WTC11 (cell line): ENCODE measurements around the gene KCNIP4. TPM values are rescaled to one million over a fixed set of nuclear protein-coding genes. Genes with fewer than 3 reads are reported as not detected.

ENCODE experiments used
- ATAC-seq: fragments of 200-7000 bp; cut with Tn5 transposase; 2 replicates; pipeline ENCODE4 v1.10.0; 2021; ENCODE audit warnings: mild to moderate bottlenecking, moderate library complexity
- CTCF ChIA-PET: fragments of 300-600 bp; sonication (Branson Sonifier 250); formaldehyde crosslinking; loops from one replicate; lab custom pipeline; 2021; ENCODE audit warnings: antibody characterized with exemption; lab: Charles Lee
- POLR2A ChIA-PET: fragments of 350-600 bp; sonication (Branson Sonifier 250); formaldehyde crosslinking; loops from one replicate; lab custom pipeline; 2021; ENCODE audit warnings: antibody characterized with exemption; lab: Charles Lee
- DNase-seq: peaks from one replicate; pipeline ENCODE4 v3.0.0; 2021; ENCODE audit warnings: low spot score
- H3K27ac Mint-ChIP-seq: 2 replicates; pipeline ENCODE4 v1.8.0; 2021; ENCODE audit warnings: mixed read lengths
- H3K27me3 Mint-ChIP-seq: 2 replicates; pipeline ENCODE4 v1.8.0; 2021; ENCODE audit warnings: low read depth, mild to moderate bottlenecking, moderate library complexity, mixed read lengths
- H3K36me3 Mint-ChIP-seq: 2 replicates; pipeline ENCODE4 v1.8.0; 2021; ENCODE audit warnings: mixed read lengths
- H3K4me1 Mint-ChIP-seq: 2 replicates; pipeline ENCODE4 v1.8.0; 2022; ENCODE audit warnings: mixed read lengths
- H3K4me3 Mint-ChIP-seq: 2 replicates; pipeline ENCODE4 v1.8.0; 2021; ENCODE audit warnings: mild to moderate bottlenecking, moderate library complexity, mixed read lengths
- H3K9me3 Mint-ChIP-seq: 2 replicates; pipeline ENCODE4 v1.8.0; 2021; ENCODE audit warnings: mixed read lengths
- CREB1 ChIP-seq: sonication (generic); formaldehyde crosslinking; IDR thresholded peaks from 2 replicates; pipeline ENCODE4 v1.8.0; 2023; ENCODE audit warnings: mild to moderate bottlenecking, missing genetic modification reagents
- E2F5 ChIP-seq: sonication (generic); formaldehyde crosslinking; IDR thresholded peaks from 2 replicates; pipeline ENCODE4 v1.8.1; 2022; ENCODE audit warnings: mild to moderate bottlenecking, moderate library complexity, missing genetic modification reagents
- FOXP4 ChIP-seq: sonication (generic); formaldehyde crosslinking; IDR thresholded peaks from 2 replicates; pipeline ENCODE4 v1.8.0; 2022; ENCODE audit warnings: mild to moderate bottlenecking, missing genetic modification reagents
- GTF2I ChIP-seq: fragments of 250-450 bp; sonication (Bioruptor Pico); conservative IDR thresholded peaks from 2 replicates; pipeline ENCODE4 v1.4.0; 2021; ENCODE audit warnings: mild to moderate bottlenecking
- IRF1 ChIP-seq: sonication (generic); formaldehyde crosslinking; IDR thresholded peaks from 2 replicates; pipeline ENCODE4 v1.8.0; 2023; ENCODE audit warnings: missing genetic modification reagents
- JAZF1 ChIP-seq: fragments of 250-450 bp; sonication (Bioruptor Pico); IDR thresholded peaks from 2 replicates; pipeline ENCODE4 v1.9.0; 2021; ENCODE audit warnings: moderate library complexity, mild to moderate bottlenecking, inconsistent platforms
- MXD4 ChIP-seq: fragments of 250-450 bp; sonication (Bioruptor Pico); IDR thresholded peaks from 2 replicates; pipeline ENCODE4 v1.8.0; 2021; ENCODE audit warnings: mild to moderate bottlenecking, moderate library complexity, borderline replicate concordance
- MYBL2 ChIP-seq: sonication (generic); formaldehyde crosslinking; IDR thresholded peaks from 2 replicates; pipeline ENCODE4 v1.8.1; 2023; ENCODE audit warnings: mild to moderate bottlenecking, moderate library complexity, missing genetic modification reagents
- SOX15 ChIP-seq: fragments of 250-450 bp; sonication (Bioruptor Pico); IDR thresholded peaks from 2 replicates; pipeline ENCODE4 v1.9.0; 2021; ENCODE audit warnings: mild to moderate bottlenecking
- SP1 ChIP-seq: sonication (generic); formaldehyde crosslinking; conservative IDR thresholded peaks from 2 replicates; pipeline ENCODE4 v1.8.1; 2022; ENCODE audit warnings: missing genetic modification reagents
- STAT6 ChIP-seq: sonication (generic); formaldehyde crosslinking; conservative IDR thresholded peaks from 2 replicates; pipeline ENCODE4 v1.8.1; 2023; ENCODE audit warnings: mild to moderate bottlenecking, low read depth, missing genetic modification reagents, moderate library complexity
- TCF7 ChIP-seq: sonication (generic); formaldehyde crosslinking; IDR thresholded peaks from 2 replicates; pipeline ENCODE4 v1.8.0; 2022; ENCODE audit warnings: mild to moderate bottlenecking, low read depth, missing genetic modification reagents, moderate library complexity
- TP53 ChIP-seq: sonication (generic); formaldehyde crosslinking; IDR thresholded peaks from 2 replicates; pipeline ENCODE4 v1.8.1; 2023; ENCODE audit warnings: mild to moderate bottlenecking, missing genetic modification reagents
- ZNF219 ChIP-seq: sonication (generic); formaldehyde crosslinking; IDR thresholded peaks from 2 replicates; pipeline ENCODE4 v1.8.0; 2023; ENCODE audit warnings: missing genetic modification reagents, mild to moderate bottlenecking, borderline replicate concordance
- ZNF416 ChIP-seq: fragments of 250-450 bp; sonication (Bioruptor Pico); IDR thresholded peaks from 2 replicates; pipeline ENCODE4 v1.9.0; 2021; ENCODE audit warnings: mild to moderate bottlenecking, inconsistent platforms
- ZNF423 ChIP-seq: fragments of 250-450 bp; sonication (Bioruptor Pico); IDR thresholded peaks from 2 replicates; pipeline ENCODE4 v2.1.2; 2022; ENCODE audit warnings: mild to moderate bottlenecking, moderate library complexity
- total RNA-seq: library from RNA; stranded (reverse); gene quantifications from 3 replicates; pipeline ENCODE4 v1.2.3, GENCODE V29; 2021
- TF ChIP-seq, protein P1 (sequence below): fragments of 250-450 bp; sonication (Bioruptor Pico); IDR thresholded peaks from 2 replicates; pipeline ENCODE4 v1.9.0; 2021; ENCODE audit warnings: moderate library complexity, mild to moderate bottlenecking, inconsistent platforms, borderline replicate concordance
- TF ChIP-seq, protein P2 (sequence below): sonication (generic); formaldehyde crosslinking; IDR thresholded peaks from 2 replicates; pipeline ENCODE4 v1.8.1; 2022; ENCODE audit warnings: mild to moderate bottlenecking, missing genetic modification reagents, moderate library complexity, borderline replicate concordance
- TF ChIP-seq, protein P3 (sequence below): sonication (generic); formaldehyde crosslinking; IDR thresholded peaks from 2 replicates; pipeline ENCODE4 v1.8.1; 2023; ENCODE audit warnings: mild to moderate bottlenecking, missing genetic modification reagents, moderate library complexity

The KCNIP4 gene
- total RNA-seq, 1 experiment from 2014 or later, result not detected

- TF ChIP-seq FOXP4 (CRISPR knock-in tag), result no peak
Measured at GRCh38 chr4:21454831-21455230, 493.7 kb downstream of the KCNIP4 start (continued).

DNA sequence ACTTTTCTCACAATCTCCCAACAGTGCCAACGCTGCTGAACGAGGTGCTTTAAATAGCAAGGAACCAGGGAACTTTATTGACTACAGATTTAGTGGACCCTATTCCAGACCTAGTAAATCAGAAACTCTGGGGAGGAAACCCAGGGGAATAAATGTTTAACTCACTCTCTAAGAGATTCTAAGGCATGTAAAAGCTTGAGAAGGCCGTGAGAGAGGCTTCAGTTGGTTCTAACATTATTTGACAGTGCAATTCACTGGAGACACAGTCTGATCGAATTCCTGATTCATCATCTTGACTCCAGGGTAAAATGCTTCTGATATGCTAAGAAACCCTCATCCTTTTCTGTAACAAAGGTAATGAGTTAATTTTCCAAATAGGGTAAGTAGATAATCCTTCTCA, 494.4 kb downstream of the KCNIP4 start:
- TF ChIP-seq ZNF423, result no peak
- TF ChIP-seq E2F5 (CRISPR knock-in tag), result no peak
- TF ChIP-seq SOX15, result no peak
- TF ChIP-seq SP1 (CRISPR knock-in tag), result no peak
- TF ChIP-seq, protein P1, sequence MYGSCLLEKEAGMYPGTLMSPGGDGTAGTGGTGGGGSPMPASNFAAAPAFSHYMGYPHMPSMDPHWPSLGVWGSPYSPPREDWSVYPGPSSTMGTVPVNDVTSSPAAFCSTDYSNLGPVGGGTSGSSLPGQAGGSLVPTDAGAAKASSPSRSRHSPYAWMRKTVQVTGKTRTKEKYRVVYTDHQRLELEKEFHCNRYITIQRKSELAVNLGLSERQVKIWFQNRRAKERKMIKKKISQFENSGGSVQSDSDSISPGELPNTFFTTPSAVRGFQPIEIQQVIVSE (CRISPR knock-in tag), result no peak
- no peak for TF ChIP-seq MXD4
- no peak for TF ChIP-seq TP53 (CRISPR knock-in tag)
- TF ChIP-seq MYBL2 (CRISPR knock-in tag), result no peak
- TF ChIP-seq, protein P2, sequence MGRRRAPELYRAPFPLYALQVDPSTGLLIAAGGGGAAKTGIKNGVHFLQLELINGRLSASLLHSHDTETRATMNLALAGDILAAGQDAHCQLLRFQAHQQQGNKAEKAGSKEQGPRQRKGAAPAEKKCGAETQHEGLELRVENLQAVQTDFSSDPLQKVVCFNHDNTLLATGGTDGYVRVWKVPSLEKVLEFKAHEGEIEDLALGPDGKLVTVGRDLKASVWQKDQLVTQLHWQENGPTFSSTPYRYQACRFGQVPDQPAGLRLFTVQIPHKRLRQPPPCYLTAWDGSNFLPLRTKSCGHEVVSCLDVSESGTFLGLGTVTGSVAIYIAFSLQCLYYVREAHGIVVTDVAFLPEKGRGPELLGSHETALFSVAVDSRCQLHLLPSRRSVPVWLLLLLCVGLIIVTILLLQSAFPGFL, result no peak
- no peak for TF ChIP-seq ZNF219 (CRISPR knock-in tag)
- TF ChIP-seq TCF7 (CRISPR knock-in tag), result no peak
- TF ChIP-seq JAZF1 (CRISPR knock-in tag), result no peak
- TF ChIP-seq GTF2I (CRISPR knock-in tag), result no peak
- TF ChIP-seq ZNF416, result no peak
- H3K36me3 Mint-ChIP-seq, result no peaks in the 10 kb centered on the region
- CTCF ChIA-PET, result no interaction called here
- DNase-seq, result no peak
- no peak overlapping the region for H3K4me3 Mint-ChIP-seq
- H3K27me3 Mint-ChIP-seq, result no peaks in the 10 kb centered on the region
- no peak overlapping the region for H3K27ac Mint-ChIP-seq
- no peak for ATAC-seq
- POLR2A ChIA-PET, result no interaction called here
- H3K9me3 Mint-ChIP-seq, result no peaks in the 10 kb centered on the region
- no peaks in the 10 kb centered on the region for H3K4me1 Mint-ChIP-seq

- ATAC-seq (no peak), DNase-seq (no peak)
- H3K27ac Mint-ChIP-seq, result no peak overlapping the region
- H3K27me3 Mint-ChIP-seq, result no peaks in the 10 kb centered on the region
- H3K4me3 Mint-ChIP-seq, result no peak overlapping the region
- no peaks in the 10 kb centered on the region for H3K4me1 Mint-ChIP-seq
- ChIA-PET CTCF (no interaction called here), POLR2A (no interaction called here)
- H3K9me3 Mint-ChIP-seq, result no peaks in the 10 kb centered on the region
- TF ChIP-seq, protein P3, sequence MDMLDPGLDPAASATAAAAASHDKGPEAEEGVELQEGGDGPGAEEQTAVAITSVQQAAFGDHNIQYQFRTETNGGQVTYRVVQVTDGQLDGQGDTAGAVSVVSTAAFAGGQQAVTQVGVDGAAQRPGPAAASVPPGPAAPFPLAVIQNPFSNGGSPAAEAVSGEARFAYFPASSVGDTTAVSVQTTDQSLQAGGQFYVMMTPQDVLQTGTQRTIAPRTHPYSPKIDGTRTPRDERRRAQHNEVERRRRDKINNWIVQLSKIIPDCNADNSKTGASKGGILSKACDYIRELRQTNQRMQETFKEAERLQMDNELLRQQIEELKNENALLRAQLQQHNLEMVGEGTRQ, result no peak
- H3K36me3 Mint-ChIP-seq, result no peaks in the 10 kb centered on the region
Measured at GRCh38 chr4:21452931-21453330, 495.6 kb downstream of the KCNIP4 start.

DNA sequence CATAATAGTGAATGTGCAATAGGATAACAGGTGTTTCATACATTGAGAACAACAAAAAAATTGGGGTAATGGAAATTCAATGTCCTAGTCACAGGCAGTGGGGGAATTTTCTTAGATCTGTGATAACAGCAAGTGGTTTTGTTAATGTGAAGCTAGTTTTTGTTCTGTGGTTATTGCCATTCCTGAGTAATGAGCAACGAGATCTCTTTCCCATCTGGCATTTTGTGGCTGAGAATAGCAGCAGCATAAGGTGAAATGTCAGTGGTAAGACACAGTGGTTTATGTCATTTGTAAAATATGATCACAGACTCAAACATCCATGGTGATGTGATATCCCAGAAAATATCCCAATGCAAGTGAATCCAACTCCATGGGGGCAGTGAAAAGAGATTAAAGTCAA, 497.5 kb downstream of the KCNIP4 start:
- POLR2A ChIA-PET, result no interaction called here
- TF ChIP-seq E2F5 (CRISPR knock-in tag), result no peak
- TF ChIP-seq IRF1, result no peak
- no peak for TF ChIP-seq CREB1 (CRISPR knock-in tag)
- TF ChIP-seq STAT6 (CRISPR knock-in tag), result no peak

More for the DNA sequence above, 497.5 kb downstream of the KCNIP4 start:
- DNase-seq (no peak), ATAC-seq (no peak)
- CTCF ChIA-PET, result no interaction called here
- Mint-ChIP-seq H3K4me1 (no peaks in the 10 kb centered on the region), H3K4me3 (no peak overlapping the region), H3K27me3 (no peaks in the 10 kb centered on the region), H3K9me3 (no peaks in the 10 kb centered on the region), H3K36me3 (no peaks in the 10 kb centered on the region), H3K27ac (no peak overlapping the region)
